ENCODE results near the gene ZDHHC6. TPM values are rescaled to one million over a fixed set of nuclear protein-coding genes. Genes with fewer than 3 reads are reported as not detected.
"Not testable (repeated sequence)": the region's sequence is repeated elsewhere in the genome, so short reads cannot be mapped to it uniquely, and the experiment has no call there.

ZDHHC6 gene
- total RNA-seq, 1 donor from 2014 or later = 22.4 TPM

GRCh38 chr10:112395809-112396530 lies 50.7 kb downstream of the ZDHHC6 start:
- Histone ChIP-seq H3K4me1 (ENCODE audit: control insufficient read depth in 3 of 3, insufficient read depth in 3 of 3, low read length in 3 of 3) (no peaks in the 10 kb centered on the region), H3K9me3 (ENCODE audit: control insufficient read depth in 3 of 3, low read length in 3 of 3) (no peaks in the 10 kb centered on the region), H3K4me3 (ENCODE audit: low read length in 3 of 3) (no peak overlapping the region), H3K9ac (ENCODE audit: low read depth in 1 of 3, low read length in 3 of 3) (no peak overlapping the region), H3K36me3 (ENCODE audit: control insufficient read depth in 3 of 3, insufficient read depth in 3 of 3, low read length in 3 of 3) (peaks cover 0 to 2% (median 2%) of the 10 kb centered on the region in 3 donors), H3K27me3 (ENCODE audit: control insufficient read depth in 3 of 3, insufficient read depth in 3 of 3, low read length in 3 of 3) (no peaks in the 10 kb centered on the region), H3K27ac (ENCODE audit: low read depth, low read length) (no peak overlapping the region)

DNA sequence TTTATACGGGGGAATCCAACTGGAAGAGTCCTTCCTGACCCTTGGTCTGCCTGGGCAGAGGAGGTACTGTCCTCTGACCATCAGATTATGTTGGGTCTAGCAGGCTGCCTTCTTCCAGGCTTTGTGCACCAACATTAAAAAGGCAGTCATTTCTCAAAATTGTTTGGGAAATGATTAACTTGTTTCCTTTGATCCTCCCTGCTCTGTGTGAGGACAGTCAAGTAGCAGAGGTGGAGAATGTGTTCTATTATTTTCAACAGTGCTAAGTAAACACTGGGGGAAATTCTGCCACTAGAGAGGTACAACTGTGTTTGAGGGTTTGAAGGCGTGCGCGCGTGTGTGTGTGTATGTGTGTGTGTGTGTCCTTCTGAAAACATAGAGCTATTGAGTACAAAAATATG lies 52.2 kb downstream of the ZDHHC6 start:
- Histone ChIP-seq H3K9ac (ENCODE audit: low read depth in 1 of 3, low read length in 3 of 3) (no peak overlapping the region), H3K9me3 (ENCODE audit: control insufficient read depth in 3 of 3, low read length in 3 of 3) (no peaks in the 10 kb centered on the region), H3K4me3 (ENCODE audit: low read length in 3 of 3) (no peak overlapping the region), H3K27ac (ENCODE audit: low read depth, low read length) (no peak overlapping the region), H3K36me3 (ENCODE audit: control insufficient read depth in 3 of 3, insufficient read depth in 3 of 3, low read length in 3 of 3) (peaks cover 0 to 2% (median 2%) of the 10 kb centered on the region in 3 donors), H3K27me3 (ENCODE audit: control insufficient read depth in 3 of 3, insufficient read depth in 3 of 3, low read length in 3 of 3) (no peaks in the 10 kb centered on the region), H3K4me1 (ENCODE audit: control insufficient read depth in 3 of 3, insufficient read depth in 3 of 3, low read length in 3 of 3) (no peaks in the 10 kb centered on the region)

DNA sequence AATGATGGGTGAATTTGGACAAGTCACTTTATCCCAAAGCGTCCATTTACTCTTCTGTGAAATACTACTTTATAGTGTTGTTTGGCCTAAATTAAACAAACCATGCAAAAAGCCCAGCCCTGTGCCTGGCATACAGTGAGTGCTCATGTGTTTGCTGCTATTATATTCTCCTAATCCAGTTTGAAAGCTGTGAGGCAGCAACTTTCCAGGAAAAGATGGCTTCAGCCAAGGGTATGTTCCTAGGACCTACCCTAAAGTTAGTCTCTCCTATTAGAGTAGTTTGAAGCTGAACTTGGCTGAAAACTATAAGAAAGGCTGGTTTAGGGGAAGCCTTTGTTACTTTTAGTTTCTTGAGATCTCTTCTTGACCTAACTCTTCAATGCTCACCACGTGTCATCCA lies 52.9 kb downstream of the ZDHHC6 start:
- Histone ChIP-seq H3K36me3 (ENCODE audit: control insufficient read depth in 3 of 3, insufficient read depth in 3 of 3, low read length in 3 of 3) (peaks cover 0 to 2% (median 0%) of the 10 kb centered on the region in 3 donors), H3K9ac (ENCODE audit: low read depth in 1 of 3, low read length in 3 of 3) (no peak overlapping the region), H3K27ac (ENCODE audit: low read depth, low read length) (no peak overlapping the region), H3K4me1 (ENCODE audit: control insufficient read depth in 3 of 3, insufficient read depth in 3 of 3, low read length in 3 of 3) (no peaks in the 10 kb centered on the region), H3K9me3 (ENCODE audit: control insufficient read depth in 3 of 3, low read length in 3 of 3) (no peaks in the 10 kb centered on the region), H3K27me3 (ENCODE audit: control insufficient read depth in 3 of 3, insufficient read depth in 3 of 3, low read length in 3 of 3) (no peaks in the 10 kb centered on the region), H3K4me3 (ENCODE audit: low read length in 3 of 3) (no peak overlapping the region)

- Histone ChIP-seq H3K4me3 (ENCODE audit: low read length in 3 of 3) (no peak overlapping the region), H3K4me1 (ENCODE audit: control insufficient read depth in 3 of 3, insufficient read depth in 3 of 3, low read length in 3 of 3) (no peaks in the 10 kb centered on the region)
Measured at GRCh38 chr10:112393341-112393740, 53.4 kb downstream of the ZDHHC6 start.

DNA sequence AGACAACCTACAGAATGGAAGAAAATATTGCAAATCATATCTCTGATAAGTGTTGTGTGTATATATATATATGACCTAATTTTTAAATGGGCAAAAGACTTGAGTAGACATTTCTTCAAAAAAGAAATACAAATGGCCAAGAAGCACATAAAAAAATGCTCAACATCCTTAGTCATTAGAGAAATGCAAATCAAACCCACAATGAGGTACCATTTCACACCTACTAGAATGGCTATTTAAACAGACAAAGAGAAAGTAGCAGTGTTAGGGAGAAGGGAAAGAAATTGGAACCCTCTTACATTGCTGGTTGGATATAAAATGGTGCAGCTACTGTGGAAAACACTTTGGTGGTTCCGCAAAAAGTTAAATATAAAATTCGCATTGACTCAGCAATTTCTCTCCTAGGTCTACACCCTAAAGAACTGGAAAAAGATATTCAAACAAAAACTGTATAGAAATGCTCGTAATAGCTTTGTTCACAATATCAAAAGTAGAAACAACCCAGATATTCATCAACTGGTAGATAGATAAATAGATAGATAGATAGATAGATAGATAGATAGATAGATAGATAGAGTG lies 56.5 kb downstream of the ZDHHC6 start:
- no peak overlapping the region for H3K4me3 ChIP-seq (ENCODE audit: low read length in 3 of 3)
- H3K27me3 ChIP-seq (ENCODE audit: control insufficient read depth in 3 of 3, insufficient read depth in 3 of 3, low read length in 3 of 3) = no peaks in the 10 kb centered on the region
- no peaks in the 10 kb centered on the region for H3K36me3 ChIP-seq (ENCODE audit: control insufficient read depth in 3 of 3, insufficient read depth in 3 of 3, low read length in 3 of 3)
- H3K9ac ChIP-seq (ENCODE audit: low read depth in 1 of 3, low read length in 3 of 3) = no peak overlapping the region
- no peaks in the 10 kb centered on the region for H3K9me3 ChIP-seq (ENCODE audit: control insufficient read depth in 3 of 3, low read length in 3 of 3)
- H3K27ac ChIP-seq (ENCODE audit: low read depth, low read length) = no peak overlapping the region
- H3K4me1 ChIP-seq (ENCODE audit: control insufficient read depth in 3 of 3, insufficient read depth in 3 of 3, low read length in 3 of 3) = no peaks in the 10 kb centered on the region

More at GRCh38 chr10:112393341-112393740, 53.4 kb downstream of the ZDHHC6 start:
- no peaks in the 10 kb centered on the region for H3K9me3 ChIP-seq (ENCODE audit: control insufficient read depth in 3 of 3, low read length in 3 of 3)
- no peaks in the 10 kb centered on the region for H3K27me3 ChIP-seq (ENCODE audit: control insufficient read depth in 3 of 3, insufficient read depth in 3 of 3, low read length in 3 of 3)
- H3K9ac ChIP-seq (ENCODE audit: low read depth in 1 of 3, low read length in 3 of 3) = no peak overlapping the region
- H3K36me3 ChIP-seq (ENCODE audit: control insufficient read depth in 3 of 3, insufficient read depth in 3 of 3, low read length in 3 of 3) = peaks cover 0 to 2% (median 0%) of the 10 kb centered on the region in 3 donors
- no peak overlapping the region for H3K27ac ChIP-seq (ENCODE audit: low read depth, low read length)

GRCh38 chr10:112389271-112389822 lies 57.4 kb downstream of the ZDHHC6 start:
- no peaks in the 10 kb centered on the region for H3K36me3 ChIP-seq (ENCODE audit: control insufficient read depth in 3 of 3, insufficient read depth in 3 of 3, low read length in 3 of 3)
- no peaks in the 10 kb centered on the region for H3K27me3 ChIP-seq (ENCODE audit: control insufficient read depth in 3 of 3, insufficient read depth in 3 of 3, low read length in 3 of 3)
- no peak overlapping the region for H3K9ac ChIP-seq (ENCODE audit: low read depth in 1 of 3, low read length in 3 of 3)
- H3K4me3 ChIP-seq (ENCODE audit: low read length in 3 of 3) = no peak overlapping the region
- H3K27ac ChIP-seq (ENCODE audit: low read depth, low read length) = no peak overlapping the region
- no peaks in the 10 kb centered on the region for H3K9me3 ChIP-seq (ENCODE audit: control insufficient read depth in 3 of 3, low read length in 3 of 3)
- no peaks in the 10 kb centered on the region for H3K4me1 ChIP-seq (ENCODE audit: control insufficient read depth in 3 of 3, insufficient read depth in 3 of 3, low read length in 3 of 3)

DNA sequence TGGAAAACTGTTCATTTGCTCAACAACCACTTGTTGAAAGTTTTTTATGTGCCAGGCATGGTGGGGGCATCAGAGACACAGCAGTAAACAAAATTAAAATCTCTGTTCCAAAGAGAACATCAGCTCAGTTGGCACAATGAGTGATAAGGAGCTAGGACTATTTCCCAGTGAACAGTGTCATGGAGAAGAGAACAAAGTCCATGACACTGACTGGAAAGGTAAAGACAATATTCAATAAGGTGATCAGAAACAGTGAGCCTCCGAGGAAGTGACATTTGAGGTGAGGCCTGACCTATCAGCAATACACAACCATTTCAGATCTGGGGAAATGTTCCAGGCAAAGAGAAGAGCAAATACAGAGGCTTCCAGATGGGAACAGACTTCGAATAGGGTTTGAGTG lies 58.2 kb downstream of the ZDHHC6 start:
- Histone ChIP-seq H3K4me1 (ENCODE audit: control insufficient read depth in 3 of 3, insufficient read depth in 3 of 3, low read length in 3 of 3) (no peaks in the 10 kb centered on the region), H3K9me3 (ENCODE audit: control insufficient read depth in 3 of 3, low read length in 3 of 3) (no peaks in the 10 kb centered on the region), H3K9ac (ENCODE audit: low read depth in 1 of 3, low read length in 3 of 3) (no peak overlapping the region), H3K27ac (ENCODE audit: low read depth, low read length) (no peak overlapping the region), H3K4me3 (ENCODE audit: low read length in 3 of 3) (no peak overlapping the region), H3K27me3 (ENCODE audit: control insufficient read depth in 3 of 3, insufficient read depth in 3 of 3, low read length in 3 of 3) (no peaks in the 10 kb centered on the region), H3K36me3 (ENCODE audit: control insufficient read depth in 3 of 3, insufficient read depth in 3 of 3, low read length in 3 of 3) (no peaks in the 10 kb centered on the region)

- not testable (repeated sequence) for H3K4me1 ChIP-seq (ENCODE audit: control insufficient read depth in 3 of 3, insufficient read depth in 3 of 3, low read length in 3 of 3); H3K9me3 ChIP-seq (ENCODE audit: control insufficient read depth in 3 of 3, low read length in 3 of 3); H3K27ac ChIP-seq (ENCODE audit: low read depth, low read length); H3K9ac ChIP-seq (ENCODE audit: low read depth in 1 of 3, low read length in 3 of 3); H3K27me3 ChIP-seq (ENCODE audit: control insufficient read depth in 3 of 3, insufficient read depth in 3 of 3, low read length in 3 of 3); H3K36me3 ChIP-seq (ENCODE audit: control insufficient read depth in 3 of 3, insufficient read depth in 3 of 3, low read length in 3 of 3); H3K4me3 ChIP-seq (ENCODE audit: low read length in 3 of 3)
Measured at GRCh38 chr10:112388056-112388455, 58.7 kb downstream of the ZDHHC6 start.

DNA sequence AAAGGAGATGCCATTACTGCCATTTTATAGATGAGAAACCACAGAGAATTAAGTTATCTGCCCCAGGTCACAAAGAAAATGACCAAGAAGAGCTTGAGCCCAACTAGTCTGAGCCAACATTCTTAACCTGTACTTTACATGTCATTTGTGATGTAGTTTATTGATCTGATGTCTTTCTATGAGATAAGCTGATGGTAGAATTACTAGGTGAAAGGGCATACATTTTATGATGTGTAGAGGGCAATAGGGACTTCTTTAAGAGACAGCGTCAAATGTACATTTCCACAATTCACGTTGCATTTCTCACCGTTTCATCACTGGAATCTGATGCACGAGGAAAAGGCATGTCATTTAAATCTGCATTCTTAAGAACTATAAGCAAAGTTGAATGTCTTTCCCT lies 61.5 kb downstream of the ZDHHC6 start:
- no peak overlapping the region for H3K27ac ChIP-seq (ENCODE audit: low read depth, low read length)
- H3K4me3 ChIP-seq (ENCODE audit: low read length in 3 of 3) = no peak overlapping the region
- H3K4me1 ChIP-seq (ENCODE audit: control insufficient read depth in 3 of 3, insufficient read depth in 3 of 3, low read length in 3 of 3) = no peaks in the 10 kb centered on the region
- H3K9me3 ChIP-seq (ENCODE audit: control insufficient read depth in 3 of 3, low read length in 3 of 3) = no peaks in the 10 kb centered on the region
- peaks cover 0 to 4% (median 0%) of the 10 kb centered on the region in 3 donors for H3K36me3 ChIP-seq (ENCODE audit: control insufficient read depth in 3 of 3, insufficient read depth in 3 of 3, low read length in 3 of 3)
- H3K27me3 ChIP-seq (ENCODE audit: control insufficient read depth in 3 of 3, insufficient read depth in 3 of 3, low read length in 3 of 3) = no peaks in the 10 kb centered on the region
- no peak overlapping the region for H3K9ac ChIP-seq (ENCODE audit: low read depth in 1 of 3, low read length in 3 of 3)

GRCh38 chr10:112384141-112384540 lies 62.6 kb downstream of the ZDHHC6 start:
- Histone ChIP-seq H3K36me3 (ENCODE audit: control insufficient read depth in 3 of 3, insufficient read depth in 3 of 3, low read length in 3 of 3) (peaks cover 0 to 4% (median 0%) of the 10 kb centered on the region in 3 donors), H3K27me3 (ENCODE audit: control insufficient read depth in 3 of 3, insufficient read depth in 3 of 3, low read length in 3 of 3) (no peaks in the 10 kb centered on the region), H3K9me3 (ENCODE audit: control insufficient read depth in 3 of 3, low read length in 3 of 3) (no peaks in the 10 kb centered on the region), H3K4me1 (ENCODE audit: control insufficient read depth in 3 of 3, insufficient read depth in 3 of 3, low read length in 3 of 3) (no peaks in the 10 kb centered on the region), H3K9ac (ENCODE audit: low read depth in 1 of 3, low read length in 3 of 3) (no peak overlapping the region), H3K4me3 (ENCODE audit: low read length in 3 of 3) (no peak overlapping the region), H3K27ac (ENCODE audit: low read depth, low read length) (no peak overlapping the region)
